Measurements from ENCODE around the gene POFUT2. TPM values are rescaled to one million over a fixed set of nuclear protein-coding genes. Genes with fewer than 3 reads are reported as not detected.

Gene POFUT2
- total RNA-seq, 2 experiments from 2014 or later, result 17.0 to 20.5 TPM

GRCh38 chr21:45302082-45303061 lies 14.7 kb upstream of the POFUT2 start:
- Histone ChIP-seq H3K4me2 (ENCODE audit: low read length) (no peak overlapping the region), H3K4me3 (ENCODE audit: low read depth, low read length, poor library complexity, severe bottlenecking) (no peak overlapping the region), H4K20me1 (ENCODE audit: insufficient read depth, low read length) (no peaks in the 10 kb centered on the region), H3K79me2 (ENCODE audit: insufficient read depth, low read depth, low read length) (no peaks in the 10 kb centered on the region), H3K36me3 (ENCODE audit: insufficient read depth, low read length) (no peaks in the 10 kb centered on the region), H3K9me3 (ENCODE audit: low read length) (no peaks in the 10 kb centered on the region), H2AFZ (ENCODE audit: low read length) (no peak overlapping the region), H3K27ac (ENCODE audit: low read depth, low read length, poor library complexity, severe bottlenecking) (no peak overlapping the region), H3K9me2 (ENCODE audit: insufficient read depth, low read length) (no peaks in the 10 kb centered on the region), H3K4me1 (ENCODE audit: insufficient read depth, low read length, poor library complexity, severe bottlenecking) (no peaks in the 10 kb centered on the region)
- ChIA-PET CTCF (ENCODE audit: unreplicated experiment) (no interaction called here), POLR2A (no interaction called here)
- intact Hi-C loops (cut with micrococcal nuclease; ENCODE audit: unreplicated experiment), result no loop called here
- TF ChIP-seq EZH2phosphoT487 (IDR thresholded peaks at IDR 0.05; ENCODE audit: borderline replicate concordance, low read depth, low read length), result no peak
- TF ChIP-seq CTCF (conservative IDR thresholded peaks at IDR 0.05; ENCODE audit: low read length), result no peak
- BruUV-seq (replicated peaks), result no TSS peak
- DNase-seq (ENCODE audit: low spot score), result no peak

GRCh38 chr21:45301521-45302081 lies 13.9 kb upstream of the POFUT2 start:
- Histone ChIP-seq H3K9me2 (ENCODE audit: insufficient read depth, low read length) (no peaks in the 10 kb centered on the region), H3K4me1 (ENCODE audit: insufficient read depth, low read length, poor library complexity, severe bottlenecking) (no peaks in the 10 kb centered on the region), H3K9me3 (ENCODE audit: low read length) (no peaks in the 10 kb centered on the region), H3K79me2 (ENCODE audit: insufficient read depth, low read depth, low read length) (no peaks in the 10 kb centered on the region), H3K4me3 (ENCODE audit: low read depth, low read length, poor library complexity, severe bottlenecking) (no peak overlapping the region), H2AFZ (ENCODE audit: low read length) (no peak overlapping the region), H3K36me3 (ENCODE audit: insufficient read depth, low read length) (no peaks in the 10 kb centered on the region), H4K20me1 (ENCODE audit: insufficient read depth, low read length) (no peaks in the 10 kb centered on the region), H3K27ac (ENCODE audit: low read depth, low read length, poor library complexity, severe bottlenecking) (no peak overlapping the region), H3K4me2 (ENCODE audit: low read length) (no peak overlapping the region)
- no peak for DNase-seq (ENCODE audit: low spot score)
- TF ChIP-seq EZH2phosphoT487 (IDR thresholded peaks at IDR 0.05; ENCODE audit: borderline replicate concordance, low read depth, low read length), result no peak
- TF ChIP-seq CTCF (conservative IDR thresholded peaks at IDR 0.05; ENCODE audit: low read length), result no peak
- intact Hi-C loops (cut with micrococcal nuclease; ENCODE audit: unreplicated experiment), result no loop called here
- ChIA-PET CTCF (ENCODE audit: unreplicated experiment) (no interaction called here), POLR2A (no interaction called here)
- no TSS peak for BruUV-seq (replicated peaks)
